HG02973 (cell line): Measurements from ENCODE around the gene AFF3.

ENCODE experiments used
- ATAC-seq: cut with Tn5 transposase; IDR thresholded peaks from one replicate; pipeline ENCODE4 v1.9.1; 2021; ENCODE audit warnings: moderate library complexity; ENCODE audit not compliant: unreplicated experiment

AFF3 gene

GRCh38 chr2:99808361-99809200, 333.8 kb downstream of the AFF3 start:
- no peak for ATAC-seq

DNA sequence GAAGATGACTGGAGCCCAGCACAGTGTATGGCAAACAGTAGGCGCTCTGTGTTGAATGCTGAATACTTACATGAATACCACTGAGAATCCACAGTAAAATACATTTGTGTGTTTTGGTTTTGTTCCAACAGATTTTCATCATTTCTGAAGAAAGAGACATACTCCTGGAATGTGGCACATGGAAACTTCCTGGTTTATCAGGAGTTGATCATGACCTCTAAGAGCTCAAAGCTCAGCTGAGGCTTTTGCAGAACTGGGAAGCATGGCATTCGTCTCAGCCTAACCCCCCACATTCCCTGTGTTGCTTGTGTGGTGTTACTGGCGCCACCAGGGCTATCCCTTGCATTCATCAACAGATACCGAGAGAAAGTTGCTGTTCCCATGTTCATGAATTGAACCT, 335.6 kb downstream of the AFF3 start:
- no peak for ATAC-seq

- no peak for ATAC-seq
Observed at GRCh38 chr2:99805930-99806476, 336.4 kb downstream of the AFF3 start.

DNA sequence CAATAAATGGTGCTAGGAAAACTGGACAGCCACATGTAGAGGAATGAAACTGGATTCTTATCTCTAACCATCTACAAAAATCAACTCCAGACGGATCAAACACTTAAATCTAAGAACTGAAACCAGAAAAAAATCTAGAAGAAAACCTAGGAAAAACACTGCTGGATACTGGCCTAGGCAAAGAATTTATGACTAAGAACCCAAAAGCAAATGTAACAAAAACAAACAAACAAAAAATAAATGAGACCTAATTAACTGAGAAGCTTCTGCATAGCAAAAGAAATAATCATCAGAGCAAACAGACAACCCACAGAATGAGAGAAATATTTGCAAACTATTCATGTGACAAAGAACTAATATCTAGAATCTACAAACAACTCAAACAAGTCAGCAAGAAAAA, 338.5 kb downstream of the AFF3 start:
- ATAC-seq, result no peak

DNA sequence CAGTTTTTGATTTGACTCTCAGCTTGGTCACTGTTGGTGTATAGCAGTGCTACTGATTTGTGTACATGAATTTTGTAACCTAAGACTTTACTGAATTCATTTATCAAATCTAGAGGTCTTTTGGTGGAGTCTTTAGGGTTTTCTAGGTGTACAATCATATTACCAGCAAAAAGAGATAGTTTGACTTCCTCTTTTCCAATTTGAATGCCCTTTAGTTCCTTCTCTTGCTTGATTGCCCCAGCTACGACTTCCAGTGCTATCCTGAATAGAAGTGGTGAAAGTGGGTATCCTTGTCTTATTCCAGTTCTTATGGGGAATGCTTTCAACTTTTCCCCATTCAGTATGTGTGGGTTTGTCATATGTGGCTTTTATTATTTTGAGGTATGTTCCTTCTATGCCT, 339.7 kb downstream of the AFF3 start:
- no peak for ATAC-seq

GRCh38 chr2:99801327-99801901, 341.0 kb downstream of the AFF3 start:
- ATAC-seq, result no peak

- ATAC-seq, result no peak
Observed at GRCh38 chr2:99797475-99797874, 344.9 kb downstream of the AFF3 start.

GRCh38 chr2:99794414-99794813, 348.0 kb downstream of the AFF3 start:
- no peak for ATAC-seq

DNA sequence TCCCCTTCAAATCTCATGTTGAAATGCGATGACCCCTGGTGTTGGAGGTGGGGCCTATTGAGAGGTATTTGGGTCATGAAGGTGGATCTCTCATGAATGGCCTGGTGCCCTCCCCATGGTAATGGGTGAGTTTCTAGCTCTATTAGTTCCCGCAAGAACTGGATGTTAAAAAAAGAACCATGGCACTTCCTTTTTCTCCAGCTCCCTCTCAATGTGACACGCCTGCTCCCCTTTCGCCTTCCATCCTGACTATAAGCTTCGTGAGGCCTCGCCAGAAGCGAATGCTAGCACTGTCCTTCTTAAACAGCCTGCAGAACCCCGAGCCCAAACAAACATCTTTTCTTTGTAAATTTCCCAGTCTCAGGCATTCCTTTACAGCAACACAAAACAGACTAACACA, 349.4 kb downstream of the AFF3 start:
- no peak for ATAC-seq

- no peak for ATAC-seq
Observed at GRCh38 chr2:99789849-99790248, 352.5 kb downstream of the AFF3 start.

- no peak for ATAC-seq
Observed at GRCh38 chr2:99787769-99788382, 354.5 kb downstream of the AFF3 start.

GRCh38 chr2:99786636-99787390, 355.6 kb downstream of the AFF3 start:
- ATAC-seq, result no peak

- ATAC-seq, result no peak
Observed at GRCh38 chr2:99784946-99785345, 357.4 kb downstream of the AFF3 start.

- ATAC-seq, result no peak
Observed at GRCh38 chr2:99784282-99784681, 358.1 kb downstream of the AFF3 start.

DNA sequence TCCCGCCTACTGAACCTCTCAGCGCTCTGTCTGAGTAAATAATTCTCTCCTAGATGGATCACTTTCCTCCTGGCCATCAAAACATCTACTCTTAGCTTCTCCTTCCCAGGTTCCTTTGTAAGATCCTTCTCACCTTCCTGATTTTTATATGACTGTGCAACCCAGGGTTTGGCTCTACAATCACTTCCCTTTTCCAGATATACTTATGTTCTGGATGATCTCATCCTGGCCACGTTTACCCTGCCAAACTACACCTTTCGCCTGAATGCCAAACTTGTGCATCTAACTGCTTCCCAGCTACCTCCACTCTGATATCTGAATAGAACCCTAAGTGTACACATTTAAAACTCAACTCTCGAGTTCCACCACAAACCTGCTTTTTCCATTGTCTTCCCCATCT, 362.1 kb downstream of the AFF3 start:
- no peak for ATAC-seq

DNA sequence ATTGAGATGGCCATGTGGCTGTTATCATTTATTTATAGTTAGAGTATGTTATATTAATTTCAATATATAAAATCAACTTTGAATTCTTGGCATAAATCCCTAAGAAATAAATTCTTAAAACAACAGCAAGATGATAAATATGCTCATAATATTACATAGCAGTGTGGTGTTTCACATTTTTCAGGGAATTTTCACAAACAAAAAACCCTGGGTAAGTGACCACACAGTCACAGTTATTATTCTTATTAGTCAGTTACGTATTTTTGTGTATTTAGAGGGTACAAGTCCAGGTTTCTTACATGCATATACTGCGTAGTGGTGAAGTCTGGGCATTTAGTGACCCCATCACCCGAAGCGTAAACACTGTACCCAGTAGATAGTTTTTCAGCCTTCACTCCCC, 363.1 kb downstream of the AFF3 start:
- ATAC-seq, result no peak

- no peak for ATAC-seq
Observed at GRCh38 chr2:99777656-99778290, 364.6 kb downstream of the AFF3 start.

DNA sequence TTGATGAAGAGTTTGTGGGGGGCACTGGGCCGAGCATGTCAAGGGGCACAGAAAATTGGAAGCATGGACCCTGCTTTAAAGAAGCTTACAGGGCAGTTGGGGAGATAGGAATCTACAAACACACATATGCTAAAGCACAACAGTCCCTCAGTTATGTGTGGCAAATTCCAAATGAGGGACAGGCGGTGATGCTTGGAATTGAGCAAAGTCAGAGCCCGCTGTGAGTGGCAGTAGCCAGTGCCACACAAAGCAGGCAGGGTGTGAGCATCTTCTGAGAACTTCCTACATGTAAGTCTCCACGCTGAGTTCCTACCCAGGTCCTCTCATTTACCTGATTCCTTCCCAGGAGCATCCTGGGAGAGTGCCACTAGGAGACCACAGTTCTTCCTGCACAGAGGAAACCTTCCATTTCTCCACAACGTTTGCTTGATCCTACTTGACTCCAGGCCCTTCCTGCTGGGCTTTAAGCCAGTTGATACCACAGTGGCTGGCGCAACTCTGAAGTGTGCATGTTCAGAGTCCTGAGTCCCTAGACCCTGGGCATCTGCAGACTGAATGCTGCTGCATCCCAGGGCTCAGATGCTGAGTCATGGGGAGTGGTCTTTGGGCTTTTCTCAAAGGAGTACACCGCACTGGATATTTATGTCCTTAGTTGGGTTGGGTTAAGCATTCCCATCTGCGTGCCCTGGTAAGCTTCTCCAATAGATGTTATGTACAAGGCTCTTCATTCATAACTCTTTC, 365.3 kb downstream of the AFF3 start:
- no peak for ATAC-seq

DNA sequence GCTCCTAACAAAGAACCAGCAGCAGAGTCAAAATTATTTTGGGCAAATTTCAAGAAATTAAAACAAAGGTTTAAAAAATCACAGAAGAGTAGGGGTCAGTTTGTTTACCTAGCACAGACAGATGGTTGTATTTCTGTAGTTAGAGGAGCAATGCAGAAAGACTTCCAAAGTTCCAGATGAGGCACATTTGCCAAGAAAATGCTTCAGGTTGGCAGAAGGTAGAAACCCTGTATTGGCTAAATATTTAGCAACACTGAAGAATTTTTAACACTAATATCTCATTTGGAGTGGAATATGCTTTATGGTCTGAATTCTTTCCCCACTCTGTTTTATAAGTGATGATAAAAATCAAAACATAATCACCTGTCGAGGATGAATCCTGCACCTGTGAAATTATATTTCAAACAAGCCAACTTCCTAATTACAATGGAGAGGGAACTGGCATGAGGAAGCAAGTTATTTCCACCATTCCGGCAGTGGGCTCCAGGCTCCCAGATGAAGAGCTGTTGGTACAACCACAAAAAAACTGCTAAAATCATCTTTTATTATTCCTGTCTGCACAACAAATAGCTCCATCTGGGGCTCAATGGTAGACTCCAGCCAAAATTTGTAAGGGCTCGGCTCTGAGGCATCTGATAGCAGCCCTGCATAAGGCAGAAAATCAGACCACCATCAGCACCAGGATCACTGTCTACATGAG, 366.0 kb downstream of the AFF3 start:
- no peak for ATAC-seq
